ENCODE results near the gene RHAG. TPM values are rescaled to one million over a fixed set of nuclear protein-coding genes. Genes with fewer than 3 reads are reported as not detected.

Gene RHAG
- total RNA-seq, 4 donors from 2014 or later = 0.25 to 0.94 (median 0.27) TPM; not detected in 1

- H3K4me3 ChIP-seq = no peak overlapping the region
- H3K27me3 ChIP-seq = no peaks in the 10 kb centered on the region
- no peak for TF ChIP-seq POLR2A (IDR thresholded peaks at IDR 0.05)
- no peaks in the 10 kb centered on the region for H3K4me1 ChIP-seq
- H3K36me3 ChIP-seq = no peaks in the 10 kb centered on the region
- ATAC-seq = no peak
- 30 to 73% methylated on average over 1 of the region's 1 CpG for WGBS, 2 donors (ENCODE audit: low coverage in 1 of 2)
- no peak overlapping the region for H3K27ac ChIP-seq
- no peaks in the 10 kb centered on the region for H3K9me3 ChIP-seq
Observed at GRCh38 chr6:49662231-49662891, 25.7 kb upstream of the RHAG start.

GRCh38 chr6:49653942-49654341 is 17.3 kb upstream of the RHAG start:
- Histone ChIP-seq H3K27me3 (no peaks in the 10 kb centered on the region), H3K36me3 (no peaks in the 10 kb centered on the region), H3K4me1 (no peaks in the 10 kb centered on the region), H3K27ac (no peak overlapping the region), H3K9me3 (no peaks in the 10 kb centered on the region), H3K4me3 (no peak overlapping the region)
- no peak for ATAC-seq
- 83% methylated on average over 1 of the region's 1 CpG; no CpG with 5 or more reads in 1 of the 2 donors for WGBS, 2 donors (ENCODE audit: low coverage in 1 of 2)
- TF ChIP-seq POLR2A (IDR thresholded peaks at IDR 0.05) = no peak
- TF ChIP-seq EP300 (IDR thresholded peaks at IDR 0.05) = no peak
- no peak for TF ChIP-seq POLR2AphosphoS5 (IDR thresholded peaks at IDR 0.05)
- TF ChIP-seq CTCF (IDR thresholded peaks at IDR 0.05) = no peak

- WGBS, 2 donors (ENCODE audit: low coverage in 1 of 2) = 73 to 92% methylated on average over 2 of the region's 2 CpGs
Observed at GRCh38 chr6:49653438-49653837, 16.8 kb upstream of the RHAG start.

GRCh38 chr6:49651239-49651638 is 14.6 kb upstream of the RHAG start:
- Histone ChIP-seq H3K9me3 (no peaks in the 10 kb centered on the region), H3K4me1 (no peaks in the 10 kb centered on the region), H3K4me3 (no peak overlapping the region), H3K36me3 (no peaks in the 10 kb centered on the region), H3K27ac (no peak overlapping the region), H3K27me3 (no peaks in the 10 kb centered on the region)
- WGBS, 2 donors (ENCODE audit: low coverage in 1 of 2) = 56% methylated on average over 2 of the region's 2 CpGs; no CpG with 5 or more reads in 1 of the 2 donors
- no peak for ATAC-seq
- TF ChIP-seq POLR2AphosphoS5 (IDR thresholded peaks at IDR 0.05) = no peak
- TF ChIP-seq CTCF (IDR thresholded peaks at IDR 0.05) = no peak
- TF ChIP-seq POLR2A (IDR thresholded peaks at IDR 0.05) = no peak
- TF ChIP-seq EP300 (IDR thresholded peaks at IDR 0.05) = no peak

More at GRCh38 chr6:49653438-49653837, 16.8 kb upstream of the RHAG start:
- no peak for TF ChIP-seq CTCF (IDR thresholded peaks at IDR 0.05)
- no peak for TF ChIP-seq EP300 (IDR thresholded peaks at IDR 0.05)
- TF ChIP-seq POLR2A (IDR thresholded peaks at IDR 0.05) = no peak
- TF ChIP-seq POLR2AphosphoS5 (IDR thresholded peaks at IDR 0.05) = no peak
- ATAC-seq = no peak
- Histone ChIP-seq H3K9me3 (no peaks in the 10 kb centered on the region), H3K27me3 (no peaks in the 10 kb centered on the region), H3K36me3 (no peaks in the 10 kb centered on the region), H3K4me1 (no peaks in the 10 kb centered on the region), H3K27ac (no peak overlapping the region), H3K4me3 (no peak overlapping the region)

GRCh38 chr6:49649988-49650387 is 13.3 kb upstream of the RHAG start:
- 58 to 91% methylated on average over 1 of the region's 1 CpG for WGBS, 2 donors (ENCODE audit: low coverage in 1 of 2)
- Histone ChIP-seq H3K4me1 (no peaks in the 10 kb centered on the region), H3K27ac (no peak overlapping the region), H3K36me3 (no peaks in the 10 kb centered on the region), H3K9me3 (no peaks in the 10 kb centered on the region), H3K4me3 (no peak overlapping the region), H3K27me3 (no peaks in the 10 kb centered on the region)
- no peak for ATAC-seq
- TF ChIP-seq POLR2A (IDR thresholded peaks at IDR 0.05) (no peak), POLR2AphosphoS5 (IDR thresholded peaks at IDR 0.05) (no peak)

- no peaks in the 10 kb centered on the region for H3K27me3 ChIP-seq
- H3K4me1 ChIP-seq = no peaks in the 10 kb centered on the region
- no peaks in the 10 kb centered on the region for H3K36me3 ChIP-seq
- H3K4me3 ChIP-seq = no peak overlapping the region
- ATAC-seq = no peak
- no peaks in the 10 kb centered on the region for H3K9me3 ChIP-seq
- no peak overlapping the region for H3K27ac ChIP-seq
- no peak for TF ChIP-seq CTCF (IDR thresholded peaks at IDR 0.05)
- TF ChIP-seq EP300 (IDR thresholded peaks at IDR 0.05) = no peak
- no peak for TF ChIP-seq POLR2AphosphoS5 (IDR thresholded peaks at IDR 0.05)
- no peak for TF ChIP-seq POLR2A (IDR thresholded peaks at IDR 0.05)
Observed at GRCh38 chr6:49648036-49648435, 11.4 kb upstream of the RHAG start.

All from gastroesophageal sphincter (tissue), 4 donors.